Activated CD8-positive, alpha-beta memory T cell treated with anti-CD3 and anti-CD28 coated beads, Interleukin-2, amount 10 ng/mL, durations not matched to agents 7 days and 5 days (primary cell): Measurements from ENCODE around the gene TAF11L4. TPM values are rescaled to one million over a fixed set of nuclear protein-coding genes. Genes with fewer than 3 reads are reported as not detected.
A peak's percentile ranks its signal among the peaks of the same experiment; 100 is the strongest.
"Not testable (repeated sequence)": the region's sequence is repeated elsewhere in the genome, so short reads cannot be mapped to it uniquely, and the experiment has no call there.

Experiments
- ATAC-seq: fragments of 150-1000 bp; cut with Tn5 transposase; one replicate; pipeline ENCODE4 v1.10.0; 2021; ENCODE audit warnings: moderate library complexity
- CTCF ChIA-PET: fragments of 350-600 bp; sonication (Branson Sonifier 250); formaldehyde crosslinking; loops from one replicate; lab custom pipeline; 2021; ENCODE audit warnings: antibody characterized with exemption; lab: Charles Lee
- DNase-seq: peaks from one replicate; pipeline ENCODE4 v3.0.0-alpha.2; 2020
- H3K27ac Mint-ChIP-seq: one replicate; pipeline ENCODE4 v1.8.0; 2021; ENCODE audit warnings: mild to moderate bottlenecking, mixed read lengths
- H3K27me3 Mint-ChIP-seq: one replicate; pipeline ENCODE4 v1.8.0; 2021; ENCODE audit warnings: mixed read lengths
- H3K36me3 Mint-ChIP-seq: one replicate; pipeline ENCODE4 v1.8.0; 2021; ENCODE audit warnings: mild to moderate bottlenecking, mixed read lengths
- H3K4me1 Mint-ChIP-seq: one replicate; pipeline ENCODE4 v1.8.0; 2021; ENCODE audit warnings: mixed read lengths
- H3K4me3 Mint-ChIP-seq: one replicate; pipeline ENCODE4 v1.8.0; 2021; ENCODE audit warnings: mild to moderate bottlenecking, moderate library complexity, mixed read lengths
- H3K9me3 Mint-ChIP-seq: one replicate; pipeline ENCODE4 v1.8.0; 2022; ENCODE audit warnings: low read depth, mixed read lengths
- total RNA-seq, 2 experiments: library from RNA; stranded (reverse); gene quantifications; one replicate each; pipeline ENCODE4 v1.2.3, GENCODE V29; 2021

Gene TAF11L4
- total RNA-seq, 2 experiments from 2014 or later = not detected

GRCh38 chr5:17518067-17518466, 3.5 kb upstream of the TAF11L4 start, which contains the start of gene TAF11L3:
Gene TAF11L3 (plus strand): TSS chr5:17518367.
- H3K27ac Mint-ChIP-seq, H3K4me1 Mint-ChIP-seq, H3K9me3 Mint-ChIP-seq, H3K27me3 Mint-ChIP-seq, ATAC-seq, H3K4me3 Mint-ChIP-seq, H3K36me3 Mint-ChIP-seq, DNase-seq, CTCF ChIA-PET: not testable (repeated sequence)

GRCh38 chr5:17519508-17519907, 2.1 kb upstream of the TAF11L4 start:
- peak; percentile 55 for DNase-seq
- H3K27ac Mint-ChIP-seq, CTCF ChIA-PET, H3K27me3 Mint-ChIP-seq, H3K4me1 Mint-ChIP-seq, H3K36me3 Mint-ChIP-seq, H3K9me3 Mint-ChIP-seq, H3K4me3 Mint-ChIP-seq, ATAC-seq: not testable (repeated sequence)

GRCh38 chr5:17524935-17525334, 3.3 kb downstream of the TAF11L4 start, which contains the start of gene TAF11L5:
Gene TAF11L5 (plus strand): TSS chr5:17525235.
- H3K9me3 Mint-ChIP-seq, H3K36me3 Mint-ChIP-seq, H3K27me3 Mint-ChIP-seq, DNase-seq, ATAC-seq, H3K27ac Mint-ChIP-seq, CTCF ChIA-PET, H3K4me1 Mint-ChIP-seq, H3K4me3 Mint-ChIP-seq: not testable (repeated sequence)

- H3K9me3 Mint-ChIP-seq, ATAC-seq, H3K27me3 Mint-ChIP-seq, H3K27ac Mint-ChIP-seq, CTCF ChIA-PET, H3K36me3 Mint-ChIP-seq, H3K4me1 Mint-ChIP-seq, H3K4me3 Mint-ChIP-seq: not testable (repeated sequence)
- DNase-seq = peak; percentile 54
Observed at GRCh38 chr5:17526504-17526903, 4.9 kb downstream of the TAF11L4 start.

GRCh38 chr5:17528369-17528768, 6.8 kb downstream of the TAF11L4 start, which contains the start of gene TAF11L6:
Gene TAF11L6 (plus strand): TSS chr5:17528669.
- H3K36me3 Mint-ChIP-seq, DNase-seq, ATAC-seq, H3K27ac Mint-ChIP-seq, H3K4me1 Mint-ChIP-seq, H3K27me3 Mint-ChIP-seq, CTCF ChIA-PET, H3K9me3 Mint-ChIP-seq, H3K4me3 Mint-ChIP-seq: not testable (repeated sequence)

Other genes starting within 250 kb of the TAF11L4 start
- not detected for gene TAF11L2, start 23.6 kb upstream of the TAF11L4 start, total RNA-seq
- not detected for gene TAF11L3, start 3.4 kb upstream of the TAF11L4 start, total RNA-seq
- not detected for gene TAF11L5, start 3.4 kb downstream of the TAF11L4 start, total RNA-seq
- not detected for gene TAF11L6, start 6.9 kb downstream of the TAF11L4 start, total RNA-seq
- not detected for gene TAF11L7, start 64.0 kb downstream of the TAF11L4 start, total RNA-seq
- not detected for gene TAF11L8, start 69.2 kb downstream of the TAF11L4 start, total RNA-seq
- not detected for gene TAF11L9, start 72.6 kb downstream of the TAF11L4 start, total RNA-seq
- gene TAF11L10, start 76.0 kb downstream of the TAF11L4 start, total RNA-seq = not detected
- gene TAF11L11, start 82.4 kb downstream of the TAF11L4 start, total RNA-seq = not detected
- gene TAF11L12, start 88.6 kb downstream of the TAF11L4 start, total RNA-seq = not detected
- not detected for gene TAF11L13, start 110.3 kb downstream of the TAF11L4 start, total RNA-seq
- not detected for gene TAF11L14, start 112.7 kb downstream of the TAF11L4 start, total RNA-seq